Measurements from ENCODE around the gene SYNPO2L.

GRCh38 chr10:73609116-73609515 is 46.7 kb downstream of the SYNPO2L start:
- no peak for TF ChIP-seq CTCF (IDR thresholded peaks at IDR 0.05)
- TF ChIP-seq POLR2A (IDR thresholded peaks at IDR 0.05) = no peak
